Activated gamma-delta T cell treated with Interleukin-2 at 50 U/mL for 16 hours (primary cell): Measurements from ENCODE around the gene NEMP1.
"Not testable (repeated sequence)": the region's sequence is repeated elsewhere in the genome, so short reads cannot be mapped to it uniquely, and the experiment has no call there.

ENCODE experiments used
- DNase-seq: peaks from one replicate; pipeline ENCODE4 v3.0.0-alpha.2; 2020

Gene NEMP1

DNA sequence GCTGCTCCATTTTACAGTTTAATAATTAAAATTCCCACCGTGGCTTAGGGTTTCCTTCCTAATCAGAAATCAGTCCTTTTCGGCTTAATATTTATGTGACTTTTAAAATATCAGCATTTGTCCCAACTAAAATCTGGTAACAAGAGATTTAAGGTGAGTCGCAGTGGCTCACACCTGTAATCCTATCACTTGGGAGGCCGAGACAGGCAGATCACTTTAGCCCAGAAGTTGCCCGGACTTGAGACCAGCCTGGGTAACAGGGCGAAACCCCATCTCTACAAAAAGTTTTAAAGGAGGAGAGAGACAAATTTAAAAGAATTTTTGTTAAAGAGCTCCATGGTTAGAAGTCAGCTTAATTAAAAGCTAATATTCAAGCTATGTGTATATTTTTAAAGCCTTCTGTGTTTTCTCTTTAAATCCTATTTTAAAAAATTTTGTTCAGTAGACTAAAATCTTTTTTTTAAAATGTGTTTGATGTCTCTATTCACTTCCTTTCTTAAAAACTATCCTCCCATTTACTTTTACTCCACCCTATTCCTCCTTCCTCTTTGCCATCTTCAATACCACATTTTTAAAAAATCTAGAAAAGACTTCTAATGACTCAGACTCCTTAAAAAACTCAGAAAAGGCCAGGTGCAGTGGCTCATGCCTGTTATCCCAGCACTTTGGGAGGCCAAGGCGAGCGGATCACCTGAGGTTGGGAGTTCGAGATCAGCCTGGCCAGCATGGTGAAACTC lies 58.4 kb downstream of the NEMP1 start:
- no peak for DNase-seq

DNA sequence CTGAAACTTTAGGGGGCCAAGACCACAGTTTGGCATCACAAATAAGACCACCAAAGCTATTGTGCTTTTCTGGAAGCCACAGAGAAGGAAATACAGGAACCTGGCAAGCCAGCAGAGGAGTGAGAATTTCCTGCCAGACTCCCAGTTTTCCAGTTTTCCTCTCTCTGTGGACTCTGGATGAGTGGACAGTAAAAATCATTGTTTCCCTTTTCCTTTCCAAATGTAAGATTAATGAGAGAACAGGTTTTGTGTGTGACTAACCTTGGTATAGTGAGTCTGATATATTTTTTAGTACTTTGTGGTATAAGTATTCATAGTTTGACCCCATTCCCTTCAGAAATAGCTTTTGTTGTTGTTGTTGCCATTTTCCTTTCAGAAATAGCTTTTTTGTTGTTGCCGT lies 59.7 kb downstream of the NEMP1 start:
- no peak for DNase-seq

- not testable (repeated sequence) for DNase-seq
Observed at GRCh38 chr12:57018353-57018752, 60.2 kb downstream of the NEMP1 start.

GRCh38 chr12:57016348-57016747 lies 62.2 kb downstream of the NEMP1 start, which contains the start of gene TAC3:
TSS of gene TAC3 (minus strand) at chr12:57016529. CDS start at chr12:57015797, 732 bp downstream.
- no peak for DNase-seq

GRCh38 chr12:57012600-57013465 lies 65.8 kb downstream of the NEMP1 start:
- DNase-seq, result no peak

DNA sequence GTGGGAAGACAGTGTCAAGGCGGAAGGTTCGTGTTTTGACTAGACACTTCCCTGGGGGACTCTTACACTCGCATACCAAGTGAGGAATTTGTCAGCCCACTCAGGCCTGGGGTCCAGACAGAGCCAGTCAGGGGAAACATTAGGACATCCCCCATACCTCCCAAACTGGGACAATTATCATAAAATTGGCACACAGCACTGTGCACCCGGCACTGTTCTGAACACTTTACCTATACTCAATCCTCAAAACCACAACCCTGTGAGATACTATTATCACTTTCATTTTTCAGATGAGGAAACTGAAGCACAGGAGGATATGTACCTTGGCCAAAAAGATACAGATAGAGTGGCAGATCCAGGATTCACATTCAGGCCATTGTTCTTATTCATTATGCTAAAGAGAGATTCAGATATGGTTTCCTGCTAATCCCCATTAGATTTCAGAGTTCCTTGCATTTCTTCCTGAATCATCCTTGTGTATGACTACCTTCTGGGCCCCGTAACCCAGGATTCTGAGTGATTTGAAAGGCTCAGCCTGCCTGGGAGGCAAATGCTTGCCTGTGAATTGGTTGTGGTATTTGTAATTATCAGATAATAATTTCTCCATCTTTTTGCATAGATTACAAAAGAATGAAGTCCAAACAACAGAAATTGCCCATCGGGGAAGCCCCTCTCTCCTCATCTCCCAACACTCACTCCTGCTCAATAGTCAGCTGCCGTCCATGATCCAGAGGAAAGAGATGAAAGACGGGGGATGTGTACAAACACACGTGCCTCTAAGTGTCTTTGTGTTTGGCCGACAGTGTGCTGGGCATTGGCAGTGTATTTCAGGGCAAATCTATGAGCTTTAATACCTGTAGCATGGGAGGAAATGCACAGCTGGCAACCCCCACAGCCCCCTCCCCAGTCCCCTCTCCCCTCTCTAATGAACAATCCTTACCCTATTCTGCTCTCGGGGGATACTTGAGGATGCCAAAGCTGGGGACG lies 66.9 kb downstream of the NEMP1 start:
- DNase-seq, result no peak

- DNase-seq, result no peak
Observed at GRCh38 chr12:57010627-57011247, 67.9 kb downstream of the NEMP1 start.

- DNase-seq, result no peak
Observed at GRCh38 chr12:57009949-57010626, 68.5 kb downstream of the NEMP1 start.

GRCh38 chr12:57008178-57008577 lies 70.4 kb downstream of the NEMP1 start:
- DNase-seq, result no peak

DNA sequence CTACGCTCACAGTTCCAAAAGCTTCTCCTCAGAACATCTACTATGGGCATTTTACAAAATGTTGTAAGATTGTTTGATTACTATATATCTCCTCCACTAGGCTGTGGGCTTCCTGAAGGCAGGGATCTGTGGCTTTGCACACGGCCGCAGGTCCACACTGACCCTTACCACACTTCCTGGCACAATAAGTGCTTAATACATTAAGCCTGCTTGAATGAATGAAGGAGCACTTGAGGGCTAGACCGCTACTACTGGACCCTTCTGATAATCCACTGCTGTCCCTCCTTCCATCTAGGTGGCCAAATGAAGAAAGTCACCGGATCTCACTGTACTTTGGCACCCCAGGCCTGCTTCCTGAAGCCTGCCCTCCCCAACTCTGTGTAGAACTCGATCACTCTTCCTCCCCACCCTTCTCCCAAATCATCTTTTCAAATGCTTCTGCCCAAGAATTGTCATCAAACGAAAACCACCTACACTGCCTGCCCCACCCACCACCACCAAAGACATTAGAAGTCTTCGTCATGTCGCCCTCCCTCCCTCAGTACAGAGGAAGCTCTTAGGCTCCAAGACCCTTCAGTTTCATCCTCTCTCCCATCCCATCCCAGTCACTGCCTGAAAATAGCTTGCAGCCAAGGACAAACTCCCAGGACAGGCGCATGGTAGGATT lies 71.6 kb downstream of the NEMP1 start:
- no peak for DNase-seq

DNA sequence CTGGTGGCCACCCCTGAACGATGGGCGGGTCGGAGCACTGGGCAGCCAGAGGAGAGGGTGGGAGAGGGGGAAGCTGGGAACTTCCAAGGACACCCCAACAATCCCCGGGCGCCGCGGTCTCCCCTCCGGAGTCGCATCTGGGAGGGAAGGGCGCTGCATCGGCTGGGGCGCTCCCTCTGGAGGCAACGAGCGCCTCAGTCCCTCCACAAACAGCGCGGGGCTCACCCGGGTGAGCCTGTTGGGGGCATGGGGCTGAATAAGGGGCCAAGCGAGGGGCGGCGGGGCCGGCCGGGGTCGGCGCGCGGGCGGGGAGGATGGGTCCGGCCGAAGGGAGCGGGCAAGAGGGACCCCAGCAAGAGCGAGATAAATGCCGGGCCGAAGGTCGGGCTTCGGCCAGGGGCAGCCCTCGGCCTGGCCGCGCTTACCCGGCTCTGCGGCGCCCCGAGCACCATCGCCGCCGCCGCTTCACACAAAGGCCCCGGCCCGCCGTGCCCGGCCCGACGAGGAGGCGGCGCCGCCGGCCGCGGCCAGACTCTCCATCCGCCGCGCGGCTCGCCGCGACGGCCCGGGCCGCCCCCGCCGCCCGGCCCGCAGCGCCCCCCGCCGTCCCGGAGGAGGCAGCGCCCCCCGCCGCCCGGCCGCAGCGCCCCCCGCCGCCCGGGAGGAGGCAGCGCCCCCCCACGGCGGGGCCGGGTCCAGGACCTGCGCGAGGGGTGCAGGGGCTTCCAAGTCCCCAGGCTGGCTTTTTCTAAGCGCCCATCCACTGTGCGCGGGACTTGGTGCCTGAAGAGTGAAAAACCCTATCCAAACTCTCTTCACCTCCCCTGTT lies 72.4 kb downstream of the NEMP1 start, which contains the start of gene ZBTB39:
Gene ZBTB39, minus strand, starts transcription at position 567 of the 829 bp plus-strand sequence. CDS start 1,629 bp downstream, outside the sequence.
- DNase-seq, result peak; percentile 67
